ENCODE results near the gene ACOXL.

DNA sequence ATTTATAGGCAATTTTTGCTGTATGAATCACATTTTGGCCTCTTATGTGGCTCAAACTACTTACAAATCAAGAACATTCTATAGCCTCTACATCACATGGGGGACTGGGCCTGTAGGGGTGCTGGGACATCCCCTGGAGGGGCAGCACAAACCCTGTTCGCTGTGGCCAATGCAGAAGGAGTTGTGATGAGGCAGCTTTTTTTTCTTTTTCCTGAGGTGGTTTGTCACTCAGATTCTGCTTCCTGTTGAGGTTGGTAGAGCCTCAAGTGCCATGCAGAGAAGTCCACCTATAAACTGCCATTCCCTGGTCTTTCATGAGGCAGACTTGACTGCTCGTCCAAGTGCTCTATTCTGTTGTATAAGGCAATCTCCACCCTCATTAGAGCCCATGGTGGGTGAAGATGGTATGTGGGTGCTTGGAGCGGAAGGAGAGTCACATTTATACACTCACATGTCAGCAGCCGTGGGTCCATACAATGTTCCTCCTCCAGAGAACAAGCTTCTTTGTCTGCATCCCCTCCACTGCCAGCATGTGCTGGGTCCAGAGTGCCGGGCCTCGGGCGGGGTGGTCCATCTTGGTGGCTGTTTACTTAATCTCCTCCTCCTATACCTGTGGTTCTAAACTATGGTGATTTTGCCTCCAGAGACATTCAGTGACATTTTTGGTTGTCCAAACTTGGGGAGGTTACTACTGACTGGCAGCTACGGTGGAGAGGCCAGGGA is 120.3 kb downstream of the ACOXL start:
- no peak for TF ChIP-seq POLR2A (IDR thresholded peaks at IDR 0.05)
- TF ChIP-seq, protein P1, sequence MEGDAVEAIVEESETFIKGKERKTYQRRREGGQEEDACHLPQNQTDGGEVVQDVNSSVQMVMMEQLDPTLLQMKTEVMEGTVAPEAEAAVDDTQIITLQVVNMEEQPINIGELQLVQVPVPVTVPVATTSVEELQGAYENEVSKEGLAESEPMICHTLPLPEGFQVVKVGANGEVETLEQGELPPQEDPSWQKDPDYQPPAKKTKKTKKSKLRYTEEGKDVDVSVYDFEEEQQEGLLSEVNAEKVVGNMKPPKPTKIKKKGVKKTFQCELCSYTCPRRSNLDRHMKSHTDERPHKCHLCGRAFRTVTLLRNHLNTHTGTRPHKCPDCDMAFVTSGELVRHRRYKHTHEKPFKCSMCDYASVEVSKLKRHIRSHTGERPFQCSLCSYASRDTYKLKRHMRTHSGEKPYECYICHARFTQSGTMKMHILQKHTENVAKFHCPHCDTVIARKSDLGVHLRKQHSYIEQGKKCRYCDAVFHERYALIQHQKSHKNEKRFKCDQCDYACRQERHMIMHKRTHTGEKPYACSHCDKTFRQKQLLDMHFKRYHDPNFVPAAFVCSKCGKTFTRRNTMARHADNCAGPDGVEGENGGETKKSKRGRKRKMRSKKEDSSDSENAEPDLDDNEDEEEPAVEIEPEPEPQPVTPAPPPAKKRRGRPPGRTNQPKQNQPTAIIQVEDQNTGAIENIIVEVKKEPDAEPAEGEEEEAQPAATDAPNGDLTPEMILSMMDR (IDR thresholded peaks at IDR 0.05): no peak
